ENCODE data around the gene MGLL. TPM values are rescaled to one million over a fixed set of nuclear protein-coding genes. Genes with fewer than 3 reads are reported as not detected.

MGLL gene
- total RNA-seq, 1 experiment from 2014 or later: 6.8 TPM

DNA sequence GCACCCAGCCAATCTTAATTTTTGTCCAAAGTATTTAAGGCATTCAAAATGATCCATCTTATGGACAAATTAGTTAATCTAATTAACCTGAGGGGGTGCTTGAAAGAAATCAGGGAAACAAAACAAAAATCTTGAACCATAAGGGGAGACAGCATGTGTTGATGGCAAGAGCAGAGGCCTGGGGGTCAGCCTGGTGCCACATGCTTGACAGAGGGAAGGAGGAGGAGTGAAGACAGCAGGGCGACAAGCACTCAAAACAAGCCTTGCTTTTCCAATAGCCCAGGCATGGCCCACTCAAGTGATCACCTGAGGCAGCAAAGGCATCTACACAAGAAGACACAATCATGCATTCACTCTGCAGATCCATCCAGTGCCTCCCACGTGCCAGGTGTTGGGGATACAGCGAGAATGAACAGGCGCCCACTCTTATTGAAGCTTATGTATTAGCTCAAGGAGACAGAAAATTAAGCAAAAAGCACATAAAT is 25.0 kb upstream of the MGLL start:
- H4K20me1 ChIP-seq (ENCODE audit: insufficient read depth): no peaks in the 10 kb centered on the region
- RAD21 ChIA-PET (ENCODE audit: low non-redundant PET in 1 of 2, low total read pairs in 2 of 2, uncharacterized antibody in 2 of 2, unreplicated experiment in 2 of 2): no interaction called here
- H3K4me2 ChIP-seq (ENCODE audit: low read length): no peak overlapping the region
- H3K4me3 ChIP-seq (replicated peaks in 1 of 2; ENCODE audit: low read depth in 1 of 2, low read length in 2 of 2): no peak overlapping the region
- H3K9me2 ChIP-seq (ENCODE audit: insufficient read depth): no peaks in the 10 kb centered on the region
- H2AFZ ChIP-seq (ENCODE audit: low read depth, low read length, poor library complexity, severe bottlenecking): no peak overlapping the region
- H3K36me3 ChIP-seq (ENCODE audit: control insufficient read depth in 1 of 2, insufficient read depth in 2 of 2, low read length in 2 of 2): no peaks in the 10 kb centered on the region
- no peak overlapping the region for H3K27ac ChIP-seq (ENCODE audit: low read depth, low read length)
- no TSS peak for BruUV-seq (replicated peaks)
- intact Hi-C loops (cut with micrococcal nuclease): no loop called here
- CTCF ChIA-PET: no interaction called here
- H3K79me2 ChIP-seq (ENCODE audit: insufficient read depth, low read length): no peaks in the 10 kb centered on the region
- no peaks in the 10 kb centered on the region for H3K9me3 ChIP-seq (ENCODE audit: control insufficient read depth in 1 of 2, insufficient read depth in 1 of 2, low read depth in 1 of 2, low read length in 2 of 2)
- ATAC-seq: no peak
- TF ChIP-seq FOSL1 (IDR thresholded peaks at IDR 0.05; ENCODE audit: low read depth): no peak
- TF ChIP-seq CEBPB (IDR thresholded peaks at IDR 0.05; ENCODE audit: low read depth): no peak
- no peak for DNase-seq (ENCODE audit: low read depth, low spot score)
- no peaks in the 10 kb centered on the region for H3K4me1 ChIP-seq (ENCODE audit: control insufficient read depth in 1 of 2, insufficient read depth in 2 of 2, low read length in 2 of 2)
- H3K9ac ChIP-seq (ENCODE audit: low read length): no peak overlapping the region
- no peaks in the 10 kb centered on the region for H3K27me3 ChIP-seq (ENCODE audit: insufficient read depth, low read length)
- POLR2A ChIA-PET: no interaction called here

GRCh38 chr3:127846576-127846975 is 24.3 kb upstream of the MGLL start:
- RAD21 ChIA-PET (ENCODE audit: low non-redundant PET in 1 of 2, low total read pairs in 2 of 2, uncharacterized antibody in 2 of 2, unreplicated experiment in 2 of 2): no interaction called here
- H4K20me1 ChIP-seq (ENCODE audit: insufficient read depth): no peaks in the 10 kb centered on the region

More at GRCh38 chr3:127846576-127846975, 24.3 kb upstream of the MGLL start:
- no peak overlapping the region for H2AFZ ChIP-seq (ENCODE audit: low read depth, low read length, poor library complexity, severe bottlenecking)
- POLR2A ChIA-PET: no interaction called here
- H3K4me3 ChIP-seq (replicated peaks in 1 of 2; ENCODE audit: low read depth in 1 of 2, low read length in 2 of 2): no peak overlapping the region
- no peaks in the 10 kb centered on the region for H3K9me2 ChIP-seq (ENCODE audit: insufficient read depth)
- no peaks in the 10 kb centered on the region for H3K36me3 ChIP-seq (ENCODE audit: control insufficient read depth in 1 of 2, insufficient read depth in 2 of 2, low read length in 2 of 2)
- no peak overlapping the region for H3K4me2 ChIP-seq (ENCODE audit: low read length)
- no peaks in the 10 kb centered on the region for H3K79me2 ChIP-seq (ENCODE audit: insufficient read depth, low read length)
- CTCF ChIA-PET: no interaction called here
- no peak overlapping the region for H3K27ac ChIP-seq (ENCODE audit: low read depth, low read length)
- H3K4me1 ChIP-seq (ENCODE audit: control insufficient read depth in 1 of 2, insufficient read depth in 2 of 2, low read length in 2 of 2): no peaks in the 10 kb centered on the region
- DNase-seq (ENCODE audit: low read depth, low spot score) (no peak), ATAC-seq (no peak)
- TF ChIP-seq POLR2A (IDR thresholded peaks at IDR 0.05; ENCODE audit: borderline replicate concordance, extremely low read depth, insufficient read depth, insufficient read length) (no peak), ZBTB33 (IDR thresholded peaks at IDR 0.05; ENCODE audit: extremely low read depth, insufficient replicate concordance, low read length) (no peak)
- TF ChIP-seq, protein P1, sequence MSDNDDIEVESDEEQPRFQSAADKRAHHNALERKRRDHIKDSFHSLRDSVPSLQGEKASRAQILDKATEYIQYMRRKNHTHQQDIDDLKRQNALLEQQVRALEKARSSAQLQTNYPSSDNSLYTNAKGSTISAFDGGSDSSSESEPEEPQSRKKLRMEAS (IDR thresholded peaks at IDR 0.05): no peak
- H3K27me3 ChIP-seq (ENCODE audit: insufficient read depth, low read length): no peaks in the 10 kb centered on the region
- intact Hi-C loops (cut with micrococcal nuclease): no loop called here
- BruUV-seq (replicated peaks): no TSS peak
- no peaks in the 10 kb centered on the region for H3K9me3 ChIP-seq (ENCODE audit: control insufficient read depth in 1 of 2, insufficient read depth in 1 of 2, low read depth in 1 of 2, low read length in 2 of 2)
- no peak overlapping the region for H3K9ac ChIP-seq (ENCODE audit: low read length)
